ENCODE data around the gene KCNQ2.

Gene KCNQ2

DNA sequence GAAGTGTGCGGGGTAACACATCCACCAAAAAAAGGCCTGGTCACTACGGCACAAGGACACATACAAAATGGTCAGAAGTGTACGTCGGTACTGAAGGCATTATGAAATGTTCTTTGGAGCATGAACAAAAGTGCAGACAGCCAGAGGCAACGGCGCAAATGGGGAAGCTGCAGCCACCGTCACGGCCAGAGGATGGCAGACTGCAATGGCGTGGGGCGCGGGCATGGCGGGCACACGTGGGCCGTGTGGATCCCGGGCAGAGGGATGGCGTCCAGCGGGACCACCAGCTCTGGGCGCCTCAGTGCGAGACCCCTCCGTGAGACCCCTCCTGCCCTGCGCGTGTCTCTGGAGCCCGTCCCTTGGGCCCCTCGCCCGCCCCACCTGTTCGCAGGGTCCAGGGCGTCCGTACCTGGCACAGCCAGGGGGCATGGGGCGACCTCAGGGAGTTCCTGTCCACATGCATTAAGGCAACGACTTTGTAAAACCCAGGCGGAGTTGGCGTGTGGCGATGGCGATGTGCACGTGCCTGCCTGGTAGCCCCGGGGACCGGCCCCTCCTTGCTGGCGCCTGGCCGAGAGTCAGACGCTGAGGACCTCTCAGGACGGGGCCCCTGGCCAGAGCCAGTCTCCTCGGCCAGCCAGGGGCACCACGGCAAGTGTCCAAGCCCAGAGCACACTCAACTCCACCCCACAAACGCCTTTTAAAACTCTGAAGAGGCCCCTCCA lies 71.8 kb downstream of the KCNQ2 start:
- DNase-seq: no peak

DNA sequence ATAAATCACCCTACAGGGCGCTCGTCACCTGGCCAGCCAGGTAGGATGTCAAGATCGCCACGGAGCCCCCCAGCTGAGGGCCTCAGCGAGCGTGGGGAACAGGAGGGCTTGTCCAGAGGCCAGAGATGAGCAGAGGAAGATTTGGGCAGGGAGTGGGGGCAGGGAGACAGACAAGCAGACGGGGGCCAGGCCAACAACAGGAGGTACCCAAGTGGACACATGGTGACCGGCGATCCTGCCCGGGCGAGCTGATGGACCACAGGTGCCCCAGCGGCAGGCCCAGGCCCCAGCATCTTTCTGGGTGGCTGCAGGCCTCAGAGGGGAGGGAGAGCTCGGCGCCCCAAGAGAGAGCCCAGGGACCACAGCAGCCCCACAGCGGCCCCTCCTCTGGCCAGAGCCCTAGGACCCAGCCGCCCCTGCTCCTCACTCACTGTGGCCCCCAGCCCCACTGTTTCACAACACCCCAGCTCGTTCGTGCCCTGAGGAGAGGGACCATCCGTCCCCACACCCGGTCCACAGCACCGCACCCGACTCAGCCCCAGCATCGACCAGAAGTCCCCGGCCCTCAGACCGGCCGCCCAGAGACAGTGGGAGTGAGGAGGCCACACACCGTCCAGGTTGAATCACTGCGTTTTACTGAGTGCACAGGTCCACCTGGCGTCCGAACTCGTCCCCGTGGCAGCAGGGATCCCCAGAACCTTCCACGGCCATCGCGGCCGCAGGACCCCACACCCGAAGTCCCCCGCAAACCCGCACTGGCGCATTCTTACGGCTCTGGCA lies 72.7 kb downstream of the KCNQ2 start:
- no peak for DNase-seq

DNA sequence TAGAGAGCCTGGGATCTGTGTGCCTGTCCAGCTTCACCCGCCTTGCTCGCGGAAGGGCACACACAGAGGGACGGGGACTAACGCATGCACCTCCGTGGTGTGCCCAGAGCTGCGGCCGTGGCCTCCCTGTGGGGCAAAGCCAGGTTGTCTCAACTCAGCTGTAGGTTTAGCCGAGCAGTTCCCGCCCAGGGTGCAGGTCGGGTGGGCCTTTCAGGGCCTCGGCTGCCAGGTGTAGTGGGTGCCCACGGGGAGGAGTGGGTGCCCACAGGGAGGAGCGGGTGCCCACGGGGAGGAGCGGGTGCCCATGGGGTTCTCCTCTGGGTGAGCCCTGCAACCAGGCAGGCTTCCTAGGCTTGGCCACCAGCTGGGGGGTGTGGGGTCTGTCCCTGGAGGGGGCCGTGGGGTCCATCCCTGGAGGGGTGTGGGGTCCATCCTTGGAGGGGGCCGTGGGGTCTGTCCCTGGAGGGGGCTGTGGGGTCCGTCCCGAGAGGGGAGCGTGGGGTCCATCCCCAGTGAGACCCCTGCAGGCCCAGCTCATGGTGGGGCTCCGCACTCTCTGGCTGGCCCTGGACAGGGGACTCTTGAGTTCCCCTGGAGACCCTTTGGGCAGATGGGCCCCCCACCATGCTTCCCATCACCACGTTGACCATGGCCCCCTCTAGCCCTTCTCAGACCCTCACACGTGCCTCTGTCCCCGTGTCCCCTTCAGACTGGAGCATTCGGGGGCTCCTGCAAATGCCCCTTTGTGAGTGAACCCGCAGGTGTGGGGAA lies 73.5 kb downstream of the KCNQ2 start:
- DNase-seq: no peak

DNA sequence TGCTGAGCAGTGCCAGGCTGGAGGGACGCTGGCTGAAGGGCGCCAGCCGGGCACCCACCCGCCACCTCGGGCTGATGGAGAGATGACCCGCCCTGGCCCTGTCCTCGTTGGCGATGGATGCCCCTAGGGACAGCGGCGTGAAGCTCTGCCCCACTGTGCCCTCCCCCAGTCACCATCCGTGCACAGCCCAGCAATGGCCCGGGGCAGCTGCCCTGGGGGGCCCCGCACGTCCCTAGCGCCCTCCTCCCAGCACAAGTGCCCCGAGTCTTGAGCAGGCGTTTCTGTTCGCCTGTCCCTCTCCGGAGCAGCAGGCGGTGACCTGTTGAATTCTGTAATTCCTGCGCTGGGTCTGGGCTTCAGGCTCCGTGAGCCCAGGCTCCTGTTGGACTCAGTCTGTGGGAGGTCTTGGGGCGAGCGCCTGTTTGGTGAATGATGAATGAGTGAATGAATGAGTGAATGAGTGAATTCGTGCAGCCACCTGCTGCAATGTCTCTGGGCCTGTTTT lies 74.5 kb downstream of the KCNQ2 start:
- DNase-seq: no peak

DNA sequence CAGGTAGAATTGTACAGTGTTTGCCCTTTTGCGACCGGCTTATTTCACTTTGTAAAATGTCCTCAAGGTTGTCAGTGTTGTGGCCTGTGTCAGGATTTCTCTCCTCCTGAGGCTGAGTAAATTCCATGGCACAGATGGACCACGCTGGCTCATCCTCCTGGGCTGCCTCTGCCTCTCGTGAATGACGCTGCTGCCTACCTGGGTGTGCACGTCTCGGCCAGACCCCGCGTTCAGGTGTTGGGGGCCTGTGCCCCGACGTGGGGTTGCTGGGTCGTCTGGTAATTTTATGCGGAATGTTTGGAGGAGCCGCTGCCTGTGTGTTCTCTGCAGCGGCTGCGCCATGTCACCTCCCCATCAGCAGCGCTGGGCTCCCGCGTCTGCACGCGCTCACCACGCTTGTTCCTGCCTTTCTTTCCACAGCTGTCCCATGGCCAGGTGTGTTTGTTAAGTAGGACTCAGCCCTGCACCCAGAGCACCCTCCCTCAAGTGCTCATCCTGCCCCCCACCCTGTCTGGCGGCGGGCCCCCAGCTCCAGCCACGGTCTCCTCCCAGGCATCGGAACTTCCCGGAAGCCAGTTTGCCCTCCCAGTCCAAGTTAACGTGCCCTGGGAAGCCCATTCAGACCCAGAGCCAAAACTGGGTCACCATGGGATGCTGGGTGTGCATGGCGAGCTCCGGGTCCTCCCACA lies 75.2 kb downstream of the KCNQ2 start:
- DNase-seq: no peak

DNA sequence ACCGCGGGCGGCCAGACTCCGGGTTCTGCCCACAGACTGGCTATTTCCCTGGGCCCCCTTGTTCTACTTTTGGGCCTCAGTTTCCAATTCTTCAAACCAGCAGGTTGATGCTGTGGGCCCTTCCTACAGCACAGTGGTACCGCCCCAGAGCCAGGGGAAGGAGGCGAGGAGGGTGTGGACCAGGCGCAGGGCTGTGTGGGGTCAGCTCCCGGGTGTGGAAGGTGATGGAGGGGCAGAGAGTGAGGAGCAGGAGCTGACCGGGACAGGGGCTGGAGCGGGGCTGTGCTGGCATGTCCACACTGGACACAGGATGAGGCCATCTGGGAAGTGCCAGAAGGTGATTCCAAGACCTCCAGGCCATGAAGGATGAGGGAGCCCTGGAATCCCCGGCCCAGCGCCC lies 76.2 kb downstream of the KCNQ2 start:
- no peak for DNase-seq

DNA sequence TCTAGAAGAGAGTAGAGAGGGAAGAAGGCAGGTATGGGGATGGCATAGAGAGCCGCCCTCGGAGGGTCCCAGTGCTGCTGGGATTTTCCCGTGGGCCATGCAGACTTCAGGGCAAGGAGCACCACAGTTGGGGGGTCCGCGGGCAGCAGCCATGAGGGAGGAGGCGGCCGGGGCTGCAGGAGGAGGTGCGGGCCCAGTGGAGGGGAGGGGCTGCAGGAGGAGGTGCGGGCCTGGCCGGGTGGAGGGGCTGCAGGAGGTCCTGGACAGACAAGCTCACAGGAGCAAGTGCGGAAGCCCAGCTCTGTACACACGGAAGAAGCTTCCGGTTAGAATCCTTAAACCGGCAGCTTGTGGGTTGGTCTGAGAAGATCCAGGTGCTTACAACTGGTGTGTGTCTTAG lies 76.7 kb downstream of the KCNQ2 start:
- DNase-seq: no peak

DNA sequence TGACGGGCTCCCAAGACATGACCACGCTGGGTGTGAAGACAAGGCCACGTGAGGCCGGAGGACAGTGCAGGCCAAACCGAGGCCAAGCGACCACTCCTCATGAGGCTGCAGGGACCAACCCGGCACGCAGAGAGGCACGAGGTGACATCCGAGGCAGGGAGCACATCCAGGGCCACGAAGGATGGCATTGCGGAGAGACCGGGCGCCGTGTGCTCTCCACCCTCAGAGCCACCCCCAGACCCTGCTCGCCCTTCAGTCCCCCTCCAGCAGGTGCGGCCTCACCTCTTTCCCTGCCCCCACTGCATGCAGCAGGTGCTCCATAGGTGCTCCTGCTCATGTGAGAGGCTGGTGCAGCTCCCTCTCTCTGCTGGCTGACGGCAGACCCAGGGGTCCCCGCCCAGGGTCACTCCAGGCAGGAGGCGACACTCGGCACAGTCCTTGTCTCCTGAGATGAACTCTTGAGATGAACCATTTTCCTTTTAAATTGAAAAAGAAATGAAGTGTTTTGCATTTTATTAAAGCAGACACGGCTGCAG lies 77.5 kb downstream of the KCNQ2 start:
- DNase-seq: no peak

DNA sequence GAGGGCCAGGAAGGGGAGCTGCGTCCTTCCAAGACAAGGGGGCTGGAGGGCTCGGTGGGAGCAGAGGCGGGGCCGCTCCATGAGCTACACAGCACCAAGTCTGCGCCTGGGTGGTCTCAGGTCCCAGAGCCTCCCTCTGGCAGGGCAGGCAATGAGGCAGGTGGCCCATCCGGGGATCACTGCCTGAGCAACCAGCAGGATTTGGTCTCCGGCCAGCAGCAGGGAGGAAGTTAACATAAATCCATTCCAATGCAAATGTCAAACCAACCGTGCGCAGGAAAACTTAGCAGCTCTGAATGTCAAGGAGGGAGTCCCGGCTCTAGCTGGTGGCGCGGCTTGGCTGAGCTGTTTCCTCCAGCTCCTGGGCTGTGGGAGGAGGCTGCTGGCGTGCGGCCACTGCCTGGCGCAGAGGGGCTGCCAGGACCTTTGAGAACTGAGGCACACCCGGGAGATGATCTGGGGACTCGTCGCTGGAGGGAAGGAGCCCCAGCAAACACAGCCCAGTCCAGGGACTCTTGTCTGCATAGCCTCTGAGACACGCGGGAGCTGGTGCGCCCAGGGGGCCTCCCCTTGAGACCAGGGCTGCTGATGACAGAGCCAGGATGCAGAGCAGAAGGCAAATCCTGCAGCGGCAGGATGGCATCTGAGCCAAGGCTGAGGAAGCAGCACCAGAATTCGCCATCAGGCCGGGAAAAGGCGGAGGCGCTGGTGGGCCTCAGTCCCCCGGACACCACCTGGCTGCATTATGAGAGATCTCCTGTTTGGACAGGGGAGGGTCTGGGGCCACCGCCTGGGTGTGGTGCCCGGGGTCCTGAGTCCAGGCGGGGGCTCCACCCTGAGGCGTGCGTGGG lies 78.2 kb downstream of the KCNQ2 start:
- DNase-seq: no peak

DNA sequence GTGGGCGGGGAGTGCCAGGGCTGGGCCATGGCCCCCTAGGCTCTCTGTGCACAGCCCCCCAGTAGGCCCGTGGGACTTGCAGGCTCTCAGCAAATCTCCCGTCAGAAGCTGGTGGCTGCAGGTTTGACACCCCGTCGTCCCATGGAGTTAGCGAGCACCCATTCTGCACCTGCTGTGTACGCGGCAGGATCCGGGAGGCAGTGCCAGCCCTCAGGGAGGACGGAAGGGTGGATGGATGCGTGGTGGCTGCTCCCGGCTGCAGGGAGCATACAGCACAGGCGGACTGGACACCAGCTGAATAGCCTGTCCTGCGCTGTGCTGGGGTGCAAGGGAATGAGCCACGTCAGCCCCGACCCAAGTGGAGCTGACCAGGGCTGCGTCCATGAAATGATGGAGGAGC lies 78.9 kb downstream of the KCNQ2 start:
- DNase-seq: no peak

DNA sequence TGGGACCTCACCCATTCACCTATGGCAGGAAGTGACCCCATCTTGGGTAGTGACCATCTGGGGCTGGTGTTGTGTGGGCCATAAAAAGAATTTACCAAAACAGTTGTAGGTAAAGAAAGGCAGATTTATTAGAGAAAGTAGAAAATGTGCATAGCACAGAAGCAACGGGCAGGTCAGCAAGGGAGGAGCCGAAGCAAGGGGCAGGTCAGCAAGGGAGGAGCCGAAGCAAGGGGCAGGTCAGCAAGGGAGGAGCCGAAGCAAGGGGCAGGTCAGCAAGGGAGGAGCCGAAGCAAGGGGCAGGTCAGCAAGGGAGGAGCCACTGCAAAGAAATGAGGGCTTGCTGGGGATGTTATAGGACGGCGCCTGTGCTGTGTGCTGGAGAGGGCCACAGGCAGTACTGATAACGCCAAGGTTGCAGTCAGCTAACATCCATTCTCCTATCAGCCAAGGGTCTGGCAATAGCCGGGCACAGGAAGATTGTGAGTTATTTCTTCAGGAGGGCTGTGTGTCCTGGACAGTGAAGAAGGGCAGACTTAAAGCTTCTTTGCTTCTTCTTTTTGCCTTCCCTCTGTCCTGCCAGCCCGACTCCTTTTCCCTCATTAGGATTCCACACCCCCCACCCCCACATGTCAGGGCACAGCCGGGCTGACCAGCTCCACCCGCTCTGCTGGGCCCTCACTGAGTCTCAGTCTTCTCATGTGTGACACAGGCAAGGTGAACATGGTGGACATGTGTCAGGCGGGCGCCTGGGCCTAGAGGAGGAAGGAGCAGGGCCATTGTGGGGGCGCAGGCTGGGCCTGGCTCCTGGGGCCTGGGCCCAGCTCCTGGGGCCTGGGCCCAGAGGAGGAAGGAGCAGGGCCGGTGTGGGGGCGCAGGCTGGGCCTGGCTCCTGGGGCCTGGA lies 79.7 kb downstream of the KCNQ2 start:
- DNase-seq: no peak

DNA sequence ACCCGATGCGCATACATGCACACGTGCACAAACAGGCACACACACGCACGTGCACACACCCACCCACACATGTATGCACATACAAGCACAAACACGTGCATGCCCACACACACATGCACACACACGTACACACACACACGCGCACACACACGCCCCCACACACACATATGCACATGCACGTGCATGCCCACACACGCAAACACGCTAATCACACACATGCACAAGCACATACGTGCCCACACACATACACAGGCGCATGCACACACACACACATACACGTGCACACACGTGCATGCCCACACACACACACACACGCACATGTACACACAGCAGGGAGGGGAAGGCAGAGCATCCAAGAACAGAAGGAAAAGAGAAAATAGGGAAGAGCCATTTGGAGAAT lies 84.5 kb downstream of the KCNQ2 start:
- DNase-seq: no peak

DNA sequence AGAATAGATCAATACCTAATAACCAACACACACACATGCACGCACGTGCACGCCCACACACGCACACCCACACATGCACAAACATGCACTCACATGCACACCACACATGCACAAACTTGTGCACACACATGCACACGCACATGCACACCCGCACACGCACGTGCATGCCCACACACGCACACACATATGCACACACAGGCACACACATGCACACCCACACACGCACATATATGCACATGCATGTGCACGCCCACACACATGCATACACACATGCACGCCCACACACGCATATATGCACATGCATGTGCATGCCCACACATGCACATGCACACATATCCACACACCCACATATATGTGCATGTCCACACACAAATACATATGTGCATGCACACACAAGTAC lies 85.1 kb downstream of the KCNQ2 start:
- no peak for DNase-seq

DNA sequence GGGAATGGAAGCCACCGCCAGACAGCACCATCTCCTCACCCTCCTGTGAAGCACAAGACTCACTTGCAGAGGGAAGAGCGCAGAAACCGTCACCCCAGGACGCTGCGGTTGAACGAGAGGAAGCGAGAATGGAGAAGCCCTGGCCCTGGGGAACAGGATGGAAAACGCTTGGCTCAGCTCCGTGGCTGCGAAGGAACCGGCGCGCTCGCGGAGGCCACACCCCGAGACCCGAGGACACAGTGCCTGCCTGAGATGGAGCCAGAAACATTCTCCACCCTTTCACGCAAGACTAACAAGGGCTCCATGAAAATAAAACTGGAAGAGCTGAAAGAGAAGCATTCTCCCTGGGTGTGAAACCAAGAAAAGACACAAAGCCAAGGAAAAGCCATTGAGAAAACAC lies 86.0 kb downstream of the KCNQ2 start:
- no peak for DNase-seq

DNA sequence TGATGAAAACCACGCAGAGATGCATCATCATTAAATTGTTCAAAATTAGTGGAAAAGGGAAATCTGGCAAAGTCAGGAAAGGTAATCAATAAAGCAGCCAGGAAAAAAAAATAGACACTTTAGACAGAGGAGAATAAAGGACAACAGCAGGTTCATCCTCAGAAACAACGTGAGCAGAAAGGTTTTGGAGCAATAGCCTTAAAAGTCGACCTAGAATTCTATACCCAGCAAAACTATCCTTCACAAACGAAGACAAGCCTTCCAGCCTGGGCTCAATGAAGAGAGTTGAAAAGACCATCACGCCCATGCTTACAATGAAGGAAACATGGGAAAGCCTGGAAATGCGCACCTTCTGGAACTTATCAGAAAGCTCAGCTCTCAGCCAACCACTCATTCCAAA lies 86.6 kb downstream of the KCNQ2 start:
- DNase-seq: no peak

DNA sequence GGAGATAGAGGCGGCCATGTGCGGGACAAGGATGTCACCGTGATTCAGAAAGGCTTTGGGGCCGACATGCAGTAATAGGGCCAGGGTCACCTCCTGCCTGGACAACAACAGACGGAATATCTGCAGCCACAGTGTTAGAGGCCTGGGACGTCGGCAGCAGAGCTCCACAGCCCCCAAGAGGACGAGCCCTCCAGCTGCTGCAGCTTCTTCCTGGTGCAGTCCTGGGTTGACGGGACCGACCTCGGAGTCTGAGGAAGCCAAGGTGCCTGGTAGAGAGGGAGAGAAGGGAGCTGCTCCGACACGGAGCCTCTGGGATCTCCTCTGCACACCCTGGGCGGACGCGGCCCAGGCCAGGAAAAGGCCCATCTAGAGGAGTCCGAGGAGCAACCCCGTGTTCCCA lies 88.1 kb downstream of the KCNQ2 start:
- no peak for DNase-seq

DNA sequence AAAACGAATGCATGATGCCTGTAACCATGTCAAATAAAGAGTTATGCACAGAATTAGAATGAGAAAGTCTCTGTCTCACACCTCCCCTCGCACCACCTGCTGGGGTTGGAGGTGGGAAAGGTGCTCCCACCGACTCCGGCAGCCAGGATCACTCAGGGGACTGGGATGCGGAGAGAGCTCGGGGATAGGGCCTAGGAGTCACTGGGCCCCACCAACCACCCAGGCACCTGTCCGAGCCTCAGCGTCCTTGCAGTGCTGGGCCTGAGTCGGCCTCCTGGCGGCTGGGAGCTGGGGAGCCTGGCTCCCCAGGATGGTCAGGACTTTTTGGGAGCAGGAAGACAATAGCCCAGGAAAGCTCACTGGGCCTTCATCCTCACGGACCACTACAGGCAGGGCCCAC lies 88.9 kb downstream of the KCNQ2 start:
- DNase-seq: no peak

DNA sequence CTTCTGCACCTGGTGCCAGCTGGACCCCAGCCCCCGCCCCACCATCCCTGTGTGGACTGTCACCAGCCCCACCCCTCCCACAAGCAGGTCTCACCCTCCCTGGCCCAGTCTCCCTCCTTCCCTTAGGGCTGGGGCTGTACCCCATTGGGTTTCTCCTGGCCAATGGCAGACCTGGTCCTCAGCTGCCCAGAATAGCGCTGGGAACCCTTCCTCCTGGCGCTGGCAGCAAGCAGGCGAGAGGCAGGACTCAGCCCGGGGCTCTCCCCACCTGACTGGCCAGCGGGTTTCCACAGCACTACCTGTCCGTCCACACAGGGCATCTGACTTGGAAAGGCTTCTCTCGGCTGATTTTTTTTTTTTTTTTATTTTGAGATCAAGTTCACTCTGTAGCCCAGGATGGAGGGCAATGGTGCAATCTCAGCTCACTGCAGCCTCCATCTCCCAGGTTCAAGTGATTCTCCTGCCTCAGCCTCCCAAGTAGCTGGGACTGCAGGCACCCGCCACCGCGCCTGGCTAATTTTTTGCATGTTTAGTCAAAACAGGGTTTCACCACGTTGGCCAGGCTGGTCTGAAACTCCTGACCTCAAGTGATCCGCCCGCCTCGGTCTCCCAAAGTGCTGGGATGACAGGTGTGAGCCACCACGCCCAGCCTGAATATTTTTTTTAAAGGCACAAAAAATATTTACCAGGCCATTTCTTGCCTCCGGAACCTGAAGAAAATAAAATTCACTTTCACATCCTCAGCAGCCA lies 89.7 kb downstream of the KCNQ2 start:
- DNase-seq: no peak

DNA sequence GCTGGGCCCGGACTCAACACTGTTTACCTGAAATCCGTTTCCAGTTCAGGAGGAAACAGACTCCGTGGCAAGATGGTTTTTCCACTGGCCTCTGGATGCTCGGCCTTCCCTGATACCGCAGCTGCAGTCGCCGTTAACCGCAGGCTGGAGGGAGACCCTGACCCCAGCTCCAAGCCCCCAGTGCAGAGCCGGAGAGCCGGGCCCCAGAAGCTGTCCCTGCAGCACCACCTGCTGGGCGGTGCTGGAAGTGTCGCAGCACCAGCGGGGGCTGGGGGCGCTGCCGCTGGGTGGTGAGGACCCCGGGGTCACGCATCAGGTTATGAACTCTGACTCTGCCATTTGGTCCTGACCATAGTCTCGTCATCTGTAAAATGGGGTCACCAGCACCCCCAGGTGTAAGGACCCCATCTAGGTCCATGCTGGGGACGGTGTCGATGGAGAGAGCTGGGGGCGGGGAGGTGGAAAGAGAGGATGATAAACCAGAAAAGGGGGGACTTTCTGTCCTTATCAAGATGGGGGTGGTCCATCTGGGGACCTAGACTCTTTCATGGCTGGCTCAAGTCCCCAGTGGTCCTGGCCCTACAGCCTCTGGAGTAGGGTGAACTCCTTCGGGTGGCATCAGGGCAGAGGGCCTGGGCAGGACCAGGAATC lies 90.5 kb downstream of the KCNQ2 start:
- no peak for DNase-seq

All from HCEC 1CT (cell line).